Uterus (tissue), 2 donors: ENCODE results near the gene PROB1.

Experiments
- CTCF ChIP-seq, 4 experiments: fragments of 200-600 bp in 2 of 4; fragments of 450-650 bp in 2 of 4; sonication (generic) in 2 of 4; IDR thresholded peaks; one replicate each; pipeline ENCODE4 v1.5.1; 2016 to 2019; ENCODE audit warnings: antibody characterized with exemption in 4 of 4, mild to moderate bottlenecking in 2 of 4, moderate library complexity in 1 of 4
- POLR2A ChIP-seq, 2 donors: fragments of 450-650 bp; IDR thresholded peaks; one replicate each; pipeline ENCODE4 v1.6.1; 2016; ENCODE audit warnings: antibody characterized with exemption in 2 of 2, mild to moderate bottlenecking in 1 of 2, moderate library complexity in 1 of 2

- TF ChIP-seq CTCF (IDR thresholded peaks at IDR 0.05) (no peak), POLR2A (IDR thresholded peaks at IDR 0.05) (no peak)
Measured at GRCh38 chr5:139401546-139401945, 6.6 kb upstream of the PROB1 start.
